ENCODE results near the gene KDM1B. TPM values are rescaled to one million over a fixed set of nuclear protein-coding genes. Genes with fewer than 3 reads are reported as not detected.

KDM1B gene
- total RNA-seq, 1 donor from 2014 or later, result 16.9 TPM

- Mint-ChIP-seq H3K4me3 (no peak overlapping the region), H3K27me3 (ENCODE audit: insufficient read depth, low read depth) (peaks cover 4% of the 10 kb centered on the region), H3K36me3 (peaks cover 11% of the 10 kb centered on the region), H3K9me3 (no peaks in the 10 kb centered on the region), H3K4me1 (peaks cover 3% of the 10 kb centered on the region), H3K27ac (no peak overlapping the region)
- H3K27ac ChIP-seq, result no peak overlapping the region
- H3F3A ChIP-seq (ENCODE audit: low read depth), result no peaks in the 10 kb centered on the region
- no peaks in the 10 kb centered on the region for H4K20me1 ChIP-seq (ENCODE audit: low read depth)
- no peak overlapping the region for H3K4me2 ChIP-seq
- no peak overlapping the region for H3K9ac ChIP-seq
- H3K79me2 ChIP-seq (ENCODE audit: low read depth), result no peaks in the 10 kb centered on the region
- H3K27me3 ChIP-seq, result no peaks in the 10 kb centered on the region
- H3K9me3 ChIP-seq (ENCODE audit: low read depth), result no peaks in the 10 kb centered on the region
- H3K4me3 ChIP-seq, result no peak overlapping the region
- H3K36me3 ChIP-seq, result no peaks in the 10 kb centered on the region
- no peaks in the 10 kb centered on the region for H3K4me1 ChIP-seq
- TF ChIP-seq EZH2 (IDR thresholded peaks at IDR 0.05) (no peak), EZH2phosphoT487 (IDR thresholded peaks at IDR 0.05) (no peak), CTCF (IDR thresholded peaks at IDR 0.05) (no peak)
- H2AFZ ChIP-seq (replicated peaks), result no peak overlapping the region
- DNase-seq (ENCODE audit: low spot score), result no peak
These were observed 56.1 kb downstream of the KDM1B start for GRCh38 chr6:18211338-18211737.

- H3K4me3 ChIP-seq, result no peak overlapping the region
- TF ChIP-seq EZH2phosphoT487 (IDR thresholded peaks at IDR 0.05), result no peak
- TF ChIP-seq EZH2 (IDR thresholded peaks at IDR 0.05), result no peak
- TF ChIP-seq CTCF (IDR thresholded peaks at IDR 0.05), result no peak
- no peaks in the 10 kb centered on the region for H3K9me3 ChIP-seq (ENCODE audit: low read depth)
- H3K27me3 ChIP-seq, result no peaks in the 10 kb centered on the region
- H3F3A ChIP-seq (ENCODE audit: low read depth), result no peaks in the 10 kb centered on the region
- peaks cover 2% of the 10 kb centered on the region for H3K36me3 ChIP-seq
- no peak for DNase-seq (ENCODE audit: low spot score)
- H3K9ac ChIP-seq, result no peak overlapping the region
- H3K36me3 Mint-ChIP-seq, result peaks cover 18% of the 10 kb centered on the region
- no peaks in the 10 kb centered on the region for H3K4me1 ChIP-seq
- H3K27ac ChIP-seq, result no peak overlapping the region
- H3K79me2 ChIP-seq (ENCODE audit: low read depth), result no peaks in the 10 kb centered on the region
- H3K4me1 Mint-ChIP-seq, result peaks cover 3% of the 10 kb centered on the region
- no peak overlapping the region for H2AFZ ChIP-seq (replicated peaks)
- H3K4me2 ChIP-seq, result no peak overlapping the region
- H3K4me3 Mint-ChIP-seq, result no peak overlapping the region
- H3K27ac Mint-ChIP-seq, result no peak overlapping the region
- H4K20me1 ChIP-seq (ENCODE audit: low read depth), result no peaks in the 10 kb centered on the region
- H3K9me3 Mint-ChIP-seq, result no peaks in the 10 kb centered on the region
- peaks cover 8% of the 10 kb centered on the region for H3K27me3 Mint-ChIP-seq (ENCODE audit: insufficient read depth, low read depth)
These were observed 57.0 kb downstream of the KDM1B start for GRCh38 chr6:18212231-18212630.

- Mint-ChIP-seq H3K36me3 (peaks cover 21% of the 10 kb centered on the region), H3K27ac (no peak overlapping the region), H3K27me3 (ENCODE audit: insufficient read depth, low read depth) (peaks cover 8% of the 10 kb centered on the region), H3K9me3 (no peaks in the 10 kb centered on the region), H3K4me3 (no peak overlapping the region), H3K4me1 (no peaks in the 10 kb centered on the region)
- no peaks in the 10 kb centered on the region for H3F3A ChIP-seq (ENCODE audit: low read depth)
- H3K4me2 ChIP-seq, result no peak overlapping the region
- no peak for DNase-seq (ENCODE audit: low spot score)
- TF ChIP-seq EZH2phosphoT487 (IDR thresholded peaks at IDR 0.05), result no peak
- no peak for TF ChIP-seq EZH2 (IDR thresholded peaks at IDR 0.05)
- no peak for TF ChIP-seq CTCF (IDR thresholded peaks at IDR 0.05)
- no peak overlapping the region for H2AFZ ChIP-seq (replicated peaks)
- no peaks in the 10 kb centered on the region for H3K79me2 ChIP-seq (ENCODE audit: low read depth)
- H3K27me3 ChIP-seq, result no peaks in the 10 kb centered on the region
- no peak overlapping the region for H3K27ac ChIP-seq
- H3K9me3 ChIP-seq (ENCODE audit: low read depth), result no peaks in the 10 kb centered on the region
- H3K36me3 ChIP-seq, result peaks cover 2% of the 10 kb centered on the region
- H3K4me1 ChIP-seq, result no peaks in the 10 kb centered on the region
- H3K4me3 ChIP-seq, result no peak overlapping the region
- no peak overlapping the region for H3K9ac ChIP-seq
- H4K20me1 ChIP-seq (ENCODE audit: low read depth), result no peaks in the 10 kb centered on the region
These were observed 58.2 kb downstream of the KDM1B start for GRCh38 chr6:18213439-18213838.

Data from neural progenitor cell (in vitro differentiated cells).